ENCODE measurements around the gene GNB1.

The GNB1 gene

GRCh38 chr1:1922956-1923833 lies 32.3 kb upstream of the GNB1 start:
- no peak for DNase-seq

GRCh38 chr1:1922702-1922955 lies 31.7 kb upstream of the GNB1 start:
- no peak for DNase-seq

- no peak for DNase-seq
Measured at GRCh38 chr1:1921901-1922701, 31.2 kb upstream of the GNB1 start.

- DNase-seq = no peak
Measured at GRCh38 chr1:1921459-1921862, 30.6 kb upstream of the GNB1 start.

GRCh38 chr1:1920608-1921458 lies 29.9 kb upstream of the GNB1 start:
- DNase-seq = no peak

GRCh38 chr1:1920057-1920607 lies 29.2 kb upstream of the GNB1 start:
- DNase-seq = no peak

- peak; percentile 90 to 100 (median 96) for DNase-seq
Measured at GRCh38 chr1:1919304-1920056, 28.6 kb upstream of the GNB1 start.

- peak in 2 of 4 experiments; percentile 47 to 52 for DNase-seq
Measured at GRCh38 chr1:1918901-1919303, 28.0 kb upstream of the GNB1 start, which contains the start of gene TMEM52. TMEM52 (minus strand) TSS chr1:1919279; CDS start chr1:1919265, 14 bp downstream.

- no peak for DNase-seq
Measured at GRCh38 chr1:1917995-1918900, 27.4 kb upstream of the GNB1 start.

GRCh38 chr1:1917304-1917976 lies 26.6 kb upstream of the GNB1 start:
- DNase-seq = no peak

GRCh38 chr1:1916851-1917251 lies 26.0 kb upstream of the GNB1 start:
- DNase-seq = no peak

GRCh38 chr1:1915911-1916840 lies 25.3 kb upstream of the GNB1 start:
- no peak for DNase-seq

- DNase-seq = no peak
Measured at GRCh38 chr1:1914971-1915692, 24.2 kb upstream of the GNB1 start, which contains the start of gene CALML6. CALML6 (plus strand) TSS chr1:1915260; CDS start chr1:1915281, 21 bp downstream.

- DNase-seq = no peak
Measured at GRCh38 chr1:1914101-1914970, 23.4 kb upstream of the GNB1 start.

- DNase-seq = no peak
Measured at GRCh38 chr1:1911350-1912041, 20.6 kb upstream of the GNB1 start.

GRCh38 chr1:1910651-1911331 lies 19.9 kb upstream of the GNB1 start:
- no peak for DNase-seq

Measured in activated naive CD4-positive, alpha-beta T cell (primary cell).